Caki2 (cell line): ENCODE measurements around the gene TSSK3. TPM values are rescaled to one million over a fixed set of nuclear protein-coding genes. Genes with fewer than 3 reads are reported as not detected.

ENCODE experiments used
- DNase-seq: peaks from one replicate; pipeline ENCODE4 v3.0.0-alpha.2; 2015; ENCODE audit warnings: low read depth
- in situ Hi-C: cut with HindIII; loops from 2 replicates; pipeline ENCODE4 v1.10.0; 2016; ENCODE audit warnings: low sequenced_read_pairs, low pct_unique_long_range_greater_than_20kb, mixed read lengths
- total RNA-seq: library from RNA; depleted of rRNA; stranded (reverse); fragments of >200 nt; shearing (Covaris generic); gene quantifications from 2 replicates; pipeline ENCODE4 v1.2.3, GENCODE V29; 2014; ENCODE audit warnings: low replicate concordance; rRNA removed

Gene TSSK3
- total RNA-seq: not detected in 2 replicates

- no peak for DNase-seq
- in situ Hi-C loops: no loop called here
Observed at GRCh38 chr1:32362474-32363313, at the start of gene TSSK3, which contains the start of gene FAM229A. Gene TSSK3, plus strand, starts transcription at chr1:32362539. Its CDS starts 163 bp downstream, at chr1:32362702. Gene FAM229A, minus strand, starts transcription at chr1:32362485. Its CDS starts 394 bp downstream, at chr1:32362091.

GRCh38 chr1:32316903-32317277 is 45.4 kb upstream of the TSSK3 start:
- no peak for DNase-seq
- in situ Hi-C loops: no loop called here

- in situ Hi-C loops: no loop called here
- DNase-seq: no peak
Observed at GRCh38 chr1:32318127-32318869, 44.0 kb upstream of the TSSK3 start.

- in situ Hi-C loops: no loop called here
Observed at GRCh38 chr1:32321712-32322291, 40.5 kb upstream of the TSSK3 start.

GRCh38 chr1:32327204-32327603 is 35.1 kb upstream of the TSSK3 start:
- DNase-seq: no peak
- in situ Hi-C loops: no loop called here

More at GRCh38 chr1:32321712-32322291, 40.5 kb upstream of the TSSK3 start:
- DNase-seq: no peak

GRCh38 chr1:32329931-32330466 is 32.3 kb upstream of the TSSK3 start:
- DNase-seq: no peak
- in situ Hi-C loops: no loop called here

GRCh38 chr1:32330558-32331151 is 31.7 kb upstream of the TSSK3 start:
- in situ Hi-C loops: no loop called here

GRCh38 chr1:32331549-32331948 is 30.8 kb upstream of the TSSK3 start:
- no peak for DNase-seq
- in situ Hi-C loops: no loop called here

More at GRCh38 chr1:32330558-32331151, 31.7 kb upstream of the TSSK3 start:
- no peak for DNase-seq

GRCh38 chr1:32332290-32333079 is 29.9 kb upstream of the TSSK3 start:
- no peak for DNase-seq
- in situ Hi-C loops: no loop called here

- in situ Hi-C loops: no loop called here
- no peak for DNase-seq
Observed at GRCh38 chr1:32333251-32333963, 28.9 kb upstream of the TSSK3 start.

- in situ Hi-C loops: no loop called here
- no peak for DNase-seq
Observed at GRCh38 chr1:32334274-32334861, 28.0 kb upstream of the TSSK3 start.

GRCh38 chr1:32334864-32335534 is 27.3 kb upstream of the TSSK3 start:
- DNase-seq: no peak
- in situ Hi-C loops: no loop called here

- DNase-seq: no peak
- in situ Hi-C loops: no loop called here
Observed at GRCh38 chr1:32335535-32335789, 26.9 kb upstream of the TSSK3 start.

GRCh38 chr1:32335790-32336590 is 26.3 kb upstream of the TSSK3 start, which contains the start of gene MARCKSL1:
Gene MARCKSL1, minus strand, starts transcription at chr1:32336233. Its CDS starts 200 bp downstream, at chr1:32336033.
- in situ Hi-C loops: no loop called here

GRCh38 chr1:32336591-32336932 is 25.8 kb upstream of the TSSK3 start:
- DNase-seq: no peak
- in situ Hi-C loops: no loop called here

More at GRCh38 chr1:32335790-32336590, 26.3 kb upstream of the TSSK3 start, which contains the start of gene MARCKSL1:
- DNase-seq: peak; percentile 48
